Pancreas (tissue), 10 donors: ENCODE measurements around the gene SLC22A3. TPM values are rescaled to one million over a fixed set of nuclear protein-coding genes. Genes with fewer than 3 reads are reported as not detected.
A peak's percentile ranks its signal among the peaks of the same experiment; 100 is the strongest.

Source experiments
- ATAC-seq, 4 donors: fragments of 200-7000 bp; cut with Tn5 transposase; one replicate each; pipeline versions ENCODE4 v1.8.0 to v1.9.1; 2020; ENCODE audit warnings: mild to moderate bottlenecking in 4 of 4, moderate library complexity in 4 of 4
- DNase-seq, 6 donors: peaks; one replicate each; pipeline ENCODE4 v3.0.0-alpha.2; 2020
- FAIRE-seq: peaks from 2 replicates; lab custom pipeline; 2012; peaks lifted over from hg19 to GRCh38; lab: Jason Lieb, UNC
- H3K27ac ChIP-seq, 4 donors: fragments of 200-600 bp; sonication (generic); 1 replicate in 3 of 4; 2 replicates in 1 of 4; pipeline versions ENCODE4 v1.5.0 to v1.8.0; 2020
- H3K27me3 ChIP-seq, 4 donors: fragments of 200-600 bp; one replicate each; pipeline ENCODE4 v1.8.0; 2021
- H3K36me3 ChIP-seq, 3 donors: fragments of 200-600 bp; sonication (generic) in 1 of 3; one replicate each; pipeline versions ENCODE4 v1.5.0 to v1.8.0; 2020 to 2021
- H3K4me1 ChIP-seq, 3 donors: fragments of 200-600 bp; one replicate each; pipeline ENCODE4 v1.8.0; 2021
- H3K4me3 ChIP-seq, 4 donors: fragments of 200-600 bp; sonication (generic) in 2 of 4; one replicate each; pipeline versions ENCODE4 v1.5.0 to v1.8.0; 2020 to 2021
- H3K9me3 ChIP-seq, 4 donors: fragments of 200-600 bp; one replicate each; pipeline ENCODE4 v1.8.0; 2021
- CTCF ChIP-seq, 4 donors: fragments of 200-600 bp; sonication (generic) in 3 of 4; IDR thresholded peaks; one replicate each; pipeline versions ENCODE4 v1.5.0 to v1.8.0; 2021; ENCODE audit warnings: antibody characterized with exemption in 4 of 4
- WGBS, 2 donors: extraction: QIAGEN DNeasy Blood & Tissue Kit; methylation state at CpG; one replicate each; pipeline ENCODE4 v1.1.7; 2013; 5-methylcytosine and 5-hydroxymethylcytosine counted together
- intact Hi-C, 3 donors: fragments of 100-400 bp; cut with DNase I; formaldehyde crosslinking; loops; one replicate each; pipeline versions ENCODE4 v1.11.1 to v1.14.2; 2022
- polyA plus RNA-seq, 2 donors: library from polyadenylated mRNA; stranded (reverse); fragments of 200-250 nt; gene quantifications; one replicate each; pipeline ENCODE4 v1.2.3, GENCODE V29; 2013
- total RNA-seq, 6 donors: library from RNA; stranded (reverse); fragmentation: NEBNext Ultra II Directional in 4 of 6; extraction: Animal tissue kit (Norgen Biotek cat#: 25700) in 4 of 6; gene quantifications; one replicate each; pipeline versions ENCODE4 v1.2.1 to v1.2.4, GENCODE V29; 2021 to 2023
- donor health status: healthy with polysubstance abuse.
- donor health status: DM: no; HTN: no; CAD: no; lungs with moderate emphysema.
- donor health status: DM: no; HTN: no; CAD: no.
- donor health status: control.
- donor health status: control.
- donor health status: Bipolar disorder and iron deficiency.
- donor health status: DM: yes; HTN: yes; CAD: no.
- donor health status: DM: no; HTN: no; CAD: no.
- donor health status: DM: no; HTN: no; CAD: no.
- donor health status: DM: yes; HTN: yes; CAD: no.

The SLC22A3 gene
- total and polyA plus RNA-seq, 8 donors, result 0.04 to 5.3 (median 0.41) TPM

GRCh38 chr6:160396292-160396691, 48.1 kb downstream of the SLC22A3 start:
- H3K27me3 ChIP-seq, result no peaks in the 10 kb centered on the region
- no peak overlapping the region for H3K27ac ChIP-seq
- H3K9me3 ChIP-seq, result no peaks in the 10 kb centered on the region
- intact Hi-C loops, result no loop called here
- TF ChIP-seq CTCF (IDR thresholded peaks at IDR 0.05), result no peak
- H3K4me3 ChIP-seq, result no peak overlapping the region
- no peak for ATAC-seq
- 91 to 95% methylated on average over 1 of the region's 1 CpG for WGBS, 2 donors
- FAIRE-seq, result no peak
- peaks cover 20 to 33% (median 29%) of the 10 kb centered on the region in 3 donors for H3K4me1 ChIP-seq
- no peak for DNase-seq
- no peaks in the 10 kb centered on the region for H3K36me3 ChIP-seq

GRCh38 chr6:160398674-160399271, 50.6 kb downstream of the SLC22A3 start:
- no peak for FAIRE-seq
- TF ChIP-seq CTCF (IDR thresholded peaks at IDR 0.05), result no peak
- no peak overlapping the region for H3K27ac ChIP-seq
- intact Hi-C loops, result no loop called here
- no peak for DNase-seq
- no peak for ATAC-seq
- H3K36me3 ChIP-seq, result no peaks in the 10 kb centered on the region
- no peaks in the 10 kb centered on the region for H3K9me3 ChIP-seq
- no peaks in the 10 kb centered on the region for H3K27me3 ChIP-seq
- H3K4me3 ChIP-seq, result no peak overlapping the region
- 79% methylated on average over 3 of the region's 3 CpGs for WGBS, 2 donors
- H3K4me1 ChIP-seq, result peaks cover 15 to 27% (median 21%) of the 10 kb centered on the region in 3 donors

- Histone ChIP-seq H3K36me3 (no peaks in the 10 kb centered on the region), H3K27me3 (no peaks in the 10 kb centered on the region), H3K4me1 (peaks cover 2 to 12% (median 6%) of the 10 kb centered on the region in 3 donors), H3K9me3 (no peaks in the 10 kb centered on the region), H3K27ac (no peak overlapping the region), H3K4me3 (no peak overlapping the region)
- WGBS, 2 donors, result 37 to 46% methylated on average over 2 of the region's 2 CpGs
- intact Hi-C loops, result no loop called here
- peak in 1 of 6 donors; percentile 31 for DNase-seq
- peak in 3 of 4 donors; percentile 41 to 88 (median 72) for ATAC-seq
- no peak for TF ChIP-seq CTCF (IDR thresholded peaks at IDR 0.05)
- no peak for FAIRE-seq
Measured at GRCh38 chr6:160400446-160400845, 52.3 kb downstream of the SLC22A3 start.

- Histone ChIP-seq H3K36me3 (no peaks in the 10 kb centered on the region), H3K4me3 (no peak overlapping the region), H3K4me1 (no peaks in the 10 kb centered on the region), H3K27me3 (no peaks in the 10 kb centered on the region), H3K9me3 (no peaks in the 10 kb centered on the region), H3K27ac (no peak overlapping the region)
- ATAC-seq (no peak), DNase-seq (no peak), FAIRE-seq (no peak)
- WGBS, 2 donors, result 34 to 37% methylated on average over 5 of the region's 5 CpGs
- intact Hi-C loops, result no loop called here
- TF ChIP-seq CTCF (IDR thresholded peaks at IDR 0.05), result no peak
Measured at GRCh38 chr6:160408528-160408927, 60.4 kb downstream of the SLC22A3 start.

- Histone ChIP-seq H3K27ac (no peak overlapping the region), H3K36me3 (no peaks in the 10 kb centered on the region), H3K9me3 (no peaks in the 10 kb centered on the region), H3K4me1 (no peaks in the 10 kb centered on the region), H3K27me3 (no peaks in the 10 kb centered on the region), H3K4me3 (no peak overlapping the region)
- no peak for TF ChIP-seq CTCF (IDR thresholded peaks at IDR 0.05)
- no peak for DNase-seq
- intact Hi-C loops, result no loop called here
- no peak for ATAC-seq
- FAIRE-seq, result no peak
- 84 to 91% methylated on average over 2 of the region's 2 CpGs for WGBS, 2 donors
Measured at GRCh38 chr6:160412993-160413392, 64.8 kb downstream of the SLC22A3 start.
